Spleen (tissue), 7 donors: Measurements from ENCODE around the gene HLF.

Source experiments
- POLR2A ChIP-seq, 3 donors: fragments of 450-650 bp; IDR thresholded peaks; one replicate each; pipeline ENCODE4 v1.5.1; 2017; ENCODE audit warnings: antibody characterized with exemption in 3 of 3, mild to moderate bottlenecking in 1 of 3
- POLR2AphosphoS5 ChIP-seq, 3 donors: sonication (generic); formaldehyde crosslinking; IDR thresholded peaks; one replicate each; pipeline ENCODE4 v1.5.1; 2017; ENCODE audit warnings: antibody characterized with exemption in 3 of 3
- TF ChIP-seq, protein P1 (sequence below), 11 experiments: fragments of 200-600 bp in 7 of 11; fragments of 450-650 bp in 4 of 11; sonication (generic) in 4 of 11; IDR thresholded peaks in 8 of 11; conservative IDR thresholded peaks in 3 of 11; 1 replicate in 7 of 11; 2 replicates in 4 of 11; pipeline versions ENCODE4 v1.4.0 to v1.8.0; 2016 to 2021; ENCODE audit warnings: antibody characterized with exemption in 11 of 11, inconsistent platforms in 4 of 11, mild to moderate bottlenecking in 1 of 11
- donor health status: DM: no; HTN: no; CAD: no; lungs with moderate emphysema.
- donor health status: DM: no; HTN: no; CAD: no.
- donor health status: DM: no; HTN: no; CAD: no.

DNA sequence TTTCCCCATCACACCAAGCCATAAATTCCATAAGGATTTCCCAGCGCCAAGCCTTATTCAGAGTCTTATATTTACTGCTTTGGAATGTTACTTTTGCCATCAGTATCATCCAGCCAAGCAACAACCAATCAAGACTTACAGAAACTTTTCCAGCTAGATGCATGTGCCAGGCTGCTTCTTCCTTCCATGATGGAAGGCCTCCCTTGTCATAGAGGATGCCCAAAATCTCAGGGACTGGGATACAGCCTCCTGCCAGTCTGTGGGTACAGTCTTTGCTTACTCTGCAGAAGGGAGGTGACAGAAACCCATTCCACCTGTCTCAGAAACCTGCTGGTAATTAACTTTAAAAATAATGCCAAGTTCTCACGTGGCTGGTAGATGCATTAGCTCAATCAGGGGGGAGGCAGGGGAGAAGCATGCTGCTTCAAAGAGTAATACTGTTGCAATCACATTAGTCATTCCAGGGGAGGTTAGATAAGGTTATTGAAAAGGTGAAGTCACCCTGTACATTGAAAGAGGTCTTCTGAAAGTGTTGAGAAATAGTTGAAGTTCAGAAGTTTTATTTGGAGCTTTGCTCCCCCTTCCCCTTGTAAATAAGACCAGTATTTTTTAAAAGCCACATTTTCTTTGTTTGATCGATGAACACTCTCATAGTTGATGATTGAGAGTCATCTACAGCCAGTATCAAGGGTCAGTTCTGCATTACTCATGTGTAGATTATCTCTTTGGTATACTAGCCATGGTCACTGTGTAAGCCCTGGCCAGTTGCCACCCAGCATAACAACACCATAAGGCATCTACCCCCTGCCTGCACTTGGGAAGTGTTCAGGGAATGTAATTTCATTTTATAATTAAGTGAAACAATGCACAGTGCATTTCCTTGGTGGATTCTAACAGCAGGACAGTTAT lies 22.2 kb downstream of the HLF start:
- TF ChIP-seq, protein P1, sequence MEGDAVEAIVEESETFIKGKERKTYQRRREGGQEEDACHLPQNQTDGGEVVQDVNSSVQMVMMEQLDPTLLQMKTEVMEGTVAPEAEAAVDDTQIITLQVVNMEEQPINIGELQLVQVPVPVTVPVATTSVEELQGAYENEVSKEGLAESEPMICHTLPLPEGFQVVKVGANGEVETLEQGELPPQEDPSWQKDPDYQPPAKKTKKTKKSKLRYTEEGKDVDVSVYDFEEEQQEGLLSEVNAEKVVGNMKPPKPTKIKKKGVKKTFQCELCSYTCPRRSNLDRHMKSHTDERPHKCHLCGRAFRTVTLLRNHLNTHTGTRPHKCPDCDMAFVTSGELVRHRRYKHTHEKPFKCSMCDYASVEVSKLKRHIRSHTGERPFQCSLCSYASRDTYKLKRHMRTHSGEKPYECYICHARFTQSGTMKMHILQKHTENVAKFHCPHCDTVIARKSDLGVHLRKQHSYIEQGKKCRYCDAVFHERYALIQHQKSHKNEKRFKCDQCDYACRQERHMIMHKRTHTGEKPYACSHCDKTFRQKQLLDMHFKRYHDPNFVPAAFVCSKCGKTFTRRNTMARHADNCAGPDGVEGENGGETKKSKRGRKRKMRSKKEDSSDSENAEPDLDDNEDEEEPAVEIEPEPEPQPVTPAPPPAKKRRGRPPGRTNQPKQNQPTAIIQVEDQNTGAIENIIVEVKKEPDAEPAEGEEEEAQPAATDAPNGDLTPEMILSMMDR (IDR thresholded peaks at IDR 0.05 in 8 of 11, conservative IDR thresholded peaks at IDR 0.05 in 3 of 11) = no peak
- TF ChIP-seq POLR2AphosphoS5 (IDR thresholded peaks at IDR 0.05) = no peak
- no peak for TF ChIP-seq POLR2A (IDR thresholded peaks at IDR 0.05)
